ENCODE measurements around the gene KATNB1.

The KATNB1 gene

GRCh38 chr16:57689762-57690558 lies 45.6 kb upstream of the KATNB1 start:
- H3K4me3 ChIP-seq (ENCODE audit: low read depth, low read length), result no peak overlapping the region
- no peak for TF ChIP-seq CTCF (IDR thresholded peaks at IDR 0.05; ENCODE audit: borderline replicate concordance, insufficient read depth, low read depth, low read length)

DNA sequence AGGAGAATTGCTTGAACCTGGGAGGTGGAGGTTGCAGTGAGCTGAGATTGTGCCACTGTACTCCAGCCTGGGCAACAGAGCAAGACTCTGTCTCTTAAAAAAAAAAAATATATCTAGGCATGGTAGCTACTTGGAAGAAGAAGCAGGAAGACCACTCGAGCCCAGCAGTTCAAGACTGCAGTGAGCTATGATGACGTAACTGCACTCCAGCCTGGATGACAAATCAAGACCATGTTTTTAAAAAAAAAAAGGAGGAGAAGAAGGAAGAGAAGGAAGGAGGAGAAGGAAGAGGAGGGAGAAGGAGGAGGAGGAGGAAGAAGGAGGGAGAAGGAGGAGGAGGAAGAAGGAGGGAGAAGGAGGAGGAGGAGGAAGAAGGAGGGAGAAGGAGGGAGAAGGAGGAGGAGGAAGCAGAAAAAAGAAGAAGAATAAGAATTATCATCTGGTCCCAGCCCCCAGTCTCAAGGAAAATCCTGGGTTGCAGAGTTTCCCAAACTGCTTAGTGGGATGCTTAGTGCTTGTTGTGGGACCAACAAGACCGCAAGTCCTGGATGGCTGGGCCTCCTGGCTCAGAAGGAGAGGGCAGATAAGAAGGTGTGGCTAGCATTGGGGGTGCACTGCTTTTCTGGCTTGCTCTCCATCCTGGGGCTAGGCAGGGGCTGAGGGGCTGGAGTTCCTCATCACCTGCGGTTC lies 44.6 kb upstream of the KATNB1 start:
- TF ChIP-seq CTCF (IDR thresholded peaks at IDR 0.05; ENCODE audit: borderline replicate concordance, insufficient read depth, low read depth, low read length), result no peak
- H3K4me3 ChIP-seq (ENCODE audit: low read depth, low read length), result no peak overlapping the region

GRCh38 chr16:57692636-57693035 lies 42.9 kb upstream of the KATNB1 start:
- no peak overlapping the region for H3K4me3 ChIP-seq (ENCODE audit: low read depth, low read length)
- TF ChIP-seq CTCF (IDR thresholded peaks at IDR 0.05; ENCODE audit: borderline replicate concordance, insufficient read depth, low read depth, low read length), result no peak

GRCh38 chr16:57693550-57693949 lies 42.0 kb upstream of the KATNB1 start:
- TF ChIP-seq CTCF (IDR thresholded peaks at IDR 0.05; ENCODE audit: borderline replicate concordance, insufficient read depth, low read depth, low read length), result no peak
- H3K4me3 ChIP-seq (ENCODE audit: low read depth, low read length), result no peak overlapping the region

- H3K4me3 ChIP-seq (ENCODE audit: low read depth, low read length), result no peak overlapping the region
- no peak for TF ChIP-seq CTCF (IDR thresholded peaks at IDR 0.05; ENCODE audit: borderline replicate concordance, insufficient read depth, low read depth, low read length)
Observed at GRCh38 chr16:57694231-57694724, 41.3 kb upstream of the KATNB1 start.

GRCh38 chr16:57694725-57695679 lies 40.6 kb upstream of the KATNB1 start, which contains the start of gene DRC7:
TSS of gene DRC7 (plus strand) at chr16:57694806. CDS start at chr16:57697950, 3,144 bp downstream.
- TF ChIP-seq CTCF (IDR thresholded peaks at IDR 0.05; ENCODE audit: borderline replicate concordance, insufficient read depth, low read depth, low read length), result no peak
- no peak within 1 kb of the TSS for H3K4me3 ChIP-seq (ENCODE audit: low read depth, low read length)
